ENCODE measurements around the gene KIRREL1. TPM values are rescaled to one million over a fixed set of nuclear protein-coding genes. Genes with fewer than 3 reads are reported as not detected.

Gene KIRREL1
- total RNA-seq, 1 donor from 2014 or later: 122 TPM

GRCh38 chr1:158007180-158007579, 13.7 kb downstream of the KIRREL1 start:
- Mint-ChIP-seq H3K9me3 (ENCODE audit: unreplicated experiment) (no peaks in the 10 kb centered on the region), H3K4me1 (ENCODE audit: unreplicated experiment) (peaks cover 99% of the 10 kb centered on the region), H3K27me3 (ENCODE audit: unreplicated experiment) (no peaks in the 10 kb centered on the region), H3K36me3 (ENCODE audit: unreplicated experiment) (peaks cover 9% of the 10 kb centered on the region), H3K27ac (ENCODE audit: unreplicated experiment) (peak overlapping the region; percentile 96), H3K4me3 (ENCODE audit: unreplicated experiment) (peak overlapping the region; percentile 42)
- TF ChIP-seq CTCF (IDR thresholded peaks at IDR 0.05): no peak
- DNase-seq (ENCODE audit: extremely low spot score, unreplicated experiment): no peak

- H3K36me3 Mint-ChIP-seq (ENCODE audit: unreplicated experiment): peaks cover 9% of the 10 kb centered on the region
- H3K27me3 Mint-ChIP-seq (ENCODE audit: unreplicated experiment): no peaks in the 10 kb centered on the region
- peaks cover 99% of the 10 kb centered on the region for H3K4me1 Mint-ChIP-seq (ENCODE audit: unreplicated experiment)
- no peak for DNase-seq (ENCODE audit: extremely low spot score, unreplicated experiment)
- H3K27ac Mint-ChIP-seq (ENCODE audit: unreplicated experiment): peak overlapping the region; percentile 96
- no peak for TF ChIP-seq CTCF (IDR thresholded peaks at IDR 0.05)
- peak overlapping the region; percentile 41 for H3K4me3 Mint-ChIP-seq (ENCODE audit: unreplicated experiment)
- no peaks in the 10 kb centered on the region for H3K9me3 Mint-ChIP-seq (ENCODE audit: unreplicated experiment)
Observed at GRCh38 chr1:158007667-158008386, 14.4 kb downstream of the KIRREL1 start.

- DNase-seq (ENCODE audit: extremely low spot score, unreplicated experiment): no peak
- Mint-ChIP-seq H3K4me3 (ENCODE audit: unreplicated experiment) (peak overlapping the region; percentile 41), H3K36me3 (ENCODE audit: unreplicated experiment) (peaks cover 9% of the 10 kb centered on the region), H3K9me3 (ENCODE audit: unreplicated experiment) (no peaks in the 10 kb centered on the region), H3K27me3 (ENCODE audit: unreplicated experiment) (no peaks in the 10 kb centered on the region), H3K27ac (ENCODE audit: unreplicated experiment) (peak overlapping the region; percentile 96), H3K4me1 (ENCODE audit: unreplicated experiment) (peaks cover 98% of the 10 kb centered on the region)
- no peak for TF ChIP-seq CTCF (IDR thresholded peaks at IDR 0.05)
Observed at GRCh38 chr1:158008630-158009029, 15.2 kb downstream of the KIRREL1 start.

- Mint-ChIP-seq H3K4me1 (ENCODE audit: unreplicated experiment) (peaks cover 98% of the 10 kb centered on the region), H3K4me3 (ENCODE audit: unreplicated experiment) (peak overlapping the region; percentile 68), H3K36me3 (ENCODE audit: unreplicated experiment) (peaks cover 4% of the 10 kb centered on the region), H3K9me3 (ENCODE audit: unreplicated experiment) (no peaks in the 10 kb centered on the region), H3K27me3 (ENCODE audit: unreplicated experiment) (no peaks in the 10 kb centered on the region), H3K27ac (ENCODE audit: unreplicated experiment) (peak overlapping the region; percentile 96)
- no peak for DNase-seq (ENCODE audit: extremely low spot score, unreplicated experiment)
- no peak for TF ChIP-seq CTCF (IDR thresholded peaks at IDR 0.05)
Observed at GRCh38 chr1:158011714-158012113, 18.3 kb downstream of the KIRREL1 start.

- no peak overlapping the region for H3K4me3 Mint-ChIP-seq (ENCODE audit: unreplicated experiment)
- H3K36me3 Mint-ChIP-seq (ENCODE audit: unreplicated experiment): peaks cover 2% of the 10 kb centered on the region
- no peaks in the 10 kb centered on the region for H3K9me3 Mint-ChIP-seq (ENCODE audit: unreplicated experiment)
- DNase-seq (ENCODE audit: extremely low spot score, unreplicated experiment): no peak
- peaks cover 98% of the 10 kb centered on the region for H3K4me1 Mint-ChIP-seq (ENCODE audit: unreplicated experiment)
- no peaks in the 10 kb centered on the region for H3K27me3 Mint-ChIP-seq (ENCODE audit: unreplicated experiment)
- no peak for TF ChIP-seq CTCF (IDR thresholded peaks at IDR 0.05)
- peak overlapping the region; percentile 96 for H3K27ac Mint-ChIP-seq (ENCODE audit: unreplicated experiment)
Observed at GRCh38 chr1:158013840-158014730, 20.6 kb downstream of the KIRREL1 start.

Data from osteocyte (in vitro differentiated cells).